Vagina (tissue), 2 donors: ENCODE results near the gene C17orf75.

Source experiments
- POLR2A ChIP-seq, 2 donors: fragments of 450-650 bp; IDR thresholded peaks; one replicate each; pipeline ENCODE4 v1.6.1; 2017; ENCODE audit warnings: antibody characterized with exemption in 2 of 2, mild to moderate bottlenecking in 2 of 2, moderate library complexity in 2 of 2
- POLR2AphosphoS5 ChIP-seq, 2 donors: sonication (generic); formaldehyde crosslinking; IDR thresholded peaks; one replicate each; pipeline ENCODE4 v1.9.0; 2017; ENCODE audit warnings: antibody characterized with exemption in 2 of 2, mild to moderate bottlenecking in 2 of 2, low read depth in 1 of 2; ENCODE audit not compliant: insufficient read depth in 1 of 2
- TF ChIP-seq, protein P1 (sequence below), 3 experiments: fragments of 450-650 bp in 2 of 3; fragments of 200-600 bp in 1 of 3; sonication (generic) in 1 of 3; IDR thresholded peaks; one replicate each; pipeline ENCODE4 v1.5.1; 2017 to 2019; ENCODE audit warnings: antibody characterized with exemption in 3 of 3, mild to moderate bottlenecking in 2 of 3, moderate library complexity in 2 of 3

DNA sequence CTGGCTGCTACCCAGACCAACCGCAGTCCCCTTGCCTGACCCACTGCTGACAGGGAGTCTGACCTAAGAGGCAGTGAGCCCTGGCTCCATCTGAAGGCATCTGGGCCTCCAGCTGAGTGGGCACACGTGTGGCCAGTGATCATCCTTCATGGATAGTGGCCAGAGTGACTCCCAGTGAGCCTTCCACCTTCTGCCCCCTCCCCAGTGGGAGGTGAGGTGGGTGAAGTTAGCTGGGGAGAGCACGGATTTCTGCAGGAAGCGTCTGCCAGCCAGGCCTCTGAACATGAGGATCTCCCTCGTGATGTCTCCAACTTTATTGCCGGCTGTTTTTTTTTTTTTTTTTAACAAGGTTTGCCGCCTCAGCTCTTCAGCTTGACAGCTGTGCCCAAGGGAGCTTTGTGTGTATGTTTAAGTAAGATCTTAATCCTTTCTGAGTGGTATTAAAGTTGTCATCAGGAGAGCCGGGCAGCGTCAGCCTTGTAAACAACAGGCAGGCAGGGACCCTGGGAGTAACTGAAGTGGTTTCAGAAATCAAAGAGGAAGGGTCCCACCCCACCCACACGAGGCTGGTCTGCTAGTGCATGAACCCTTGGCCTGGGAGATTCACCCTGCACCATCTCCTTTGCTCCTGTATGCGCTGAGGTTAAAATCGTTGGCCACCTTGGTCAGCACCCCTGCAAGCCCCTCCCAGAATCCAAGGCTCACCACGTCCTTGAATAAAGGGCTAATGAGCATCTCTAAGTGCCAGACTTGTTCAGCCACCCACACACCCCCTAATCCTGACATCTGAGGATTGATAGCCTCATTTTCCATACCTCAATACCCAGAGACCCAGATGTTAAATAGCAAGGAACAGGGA lies 43.0 kb downstream of the C17orf75 start:
- TF ChIP-seq, protein P1, sequence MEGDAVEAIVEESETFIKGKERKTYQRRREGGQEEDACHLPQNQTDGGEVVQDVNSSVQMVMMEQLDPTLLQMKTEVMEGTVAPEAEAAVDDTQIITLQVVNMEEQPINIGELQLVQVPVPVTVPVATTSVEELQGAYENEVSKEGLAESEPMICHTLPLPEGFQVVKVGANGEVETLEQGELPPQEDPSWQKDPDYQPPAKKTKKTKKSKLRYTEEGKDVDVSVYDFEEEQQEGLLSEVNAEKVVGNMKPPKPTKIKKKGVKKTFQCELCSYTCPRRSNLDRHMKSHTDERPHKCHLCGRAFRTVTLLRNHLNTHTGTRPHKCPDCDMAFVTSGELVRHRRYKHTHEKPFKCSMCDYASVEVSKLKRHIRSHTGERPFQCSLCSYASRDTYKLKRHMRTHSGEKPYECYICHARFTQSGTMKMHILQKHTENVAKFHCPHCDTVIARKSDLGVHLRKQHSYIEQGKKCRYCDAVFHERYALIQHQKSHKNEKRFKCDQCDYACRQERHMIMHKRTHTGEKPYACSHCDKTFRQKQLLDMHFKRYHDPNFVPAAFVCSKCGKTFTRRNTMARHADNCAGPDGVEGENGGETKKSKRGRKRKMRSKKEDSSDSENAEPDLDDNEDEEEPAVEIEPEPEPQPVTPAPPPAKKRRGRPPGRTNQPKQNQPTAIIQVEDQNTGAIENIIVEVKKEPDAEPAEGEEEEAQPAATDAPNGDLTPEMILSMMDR (IDR thresholded peaks at IDR 0.05) = no peak
- TF ChIP-seq POLR2AphosphoS5 (IDR thresholded peaks at IDR 0.05; ENCODE audit: insufficient read depth in 1 of 2, low read depth in 1 of 2) (peak in 1 of 2 donors; percentile 65), POLR2A (IDR thresholded peaks at IDR 0.05) (no peak)
